GM23338 (cell line): ENCODE data around the gene ACSL4. TPM values are rescaled to one million over a fixed set of nuclear protein-coding genes. Genes with fewer than 3 reads are reported as not detected.

Experiments
- ATAC-seq: fragments of 200-7000 bp; cut with Tn5 transposase; 3 replicates; pipeline ENCODE4 v1.9.1; 2020
- DNase-seq: peaks from one replicate; pipeline ENCODE4 v3.0.0-alpha.2; 2015; ENCODE audit warnings: low spot score
- H2AFZ ChIP-seq: fragments of 200-600 bp; sonication (generic); 2 replicates; pipeline ENCODE4 v1.8.0; 2016; ENCODE audit warnings: antibody characterized with exemption, mild to moderate bottlenecking, moderate library complexity
- H3F3A ChIP-seq: fragments of 200-600 bp; sonication (generic); replicated peaks from 2 replicates; pipeline ENCODE4 v1.8.0; 2017; ENCODE audit warnings: antibody characterized with exemption, mixed run types, low read depth
- H3K27ac ChIP-seq: fragments of 200-600 bp; sonication (generic); 2 replicates; pipeline ENCODE4 v1.6.1; 2016; ENCODE audit warnings: low read depth
- H3K27me3 ChIP-seq: fragments of 200-600 bp; sonication (generic); 2 replicates; pipeline ENCODE4 v1.8.0; 2016; ENCODE audit warnings: mild to moderate bottlenecking, mixed run types, moderate library complexity; ENCODE audit not compliant: insufficient read depth
- H3K36me3 ChIP-seq: fragments of 200-600 bp; sonication (generic); 2 replicates; pipeline ENCODE4 v1.8.0; 2016; ENCODE audit warnings: mild to moderate bottlenecking; ENCODE audit not compliant: insufficient read depth
- H3K4me1 ChIP-seq: fragments of 200-600 bp; sonication (generic); 2 replicates; pipeline ENCODE4 v1.8.0; 2016; ENCODE audit warnings: mild to moderate bottlenecking, moderate library complexity; ENCODE audit not compliant: insufficient read depth
- H3K4me2 ChIP-seq: fragments of 200-600 bp; sonication (generic); 2 replicates; pipeline ENCODE4 v1.7.1; 2017; ENCODE audit warnings: mixed run types
- H3K4me3 ChIP-seq: fragments of 200-600 bp; sonication (generic); 2 replicates; pipeline ENCODE4 v1.6.1; 2016; ENCODE audit warnings: mixed run types
- H3K79me2 ChIP-seq: fragments of 200-600 bp; sonication (generic); replicated peaks from 2 replicates; pipeline ENCODE4 v1.8.0; 2017; ENCODE audit warnings: mild to moderate bottlenecking; ENCODE audit not compliant: insufficient read depth
- H3K9me2 ChIP-seq: fragments of 200-600 bp; sonication (generic); 2 replicates; pipeline ENCODE4 v1.8.0; 2017; ENCODE audit not compliant: insufficient read depth
- H4K20me1 ChIP-seq: fragments of 200-600 bp; sonication (generic); replicated peaks from 2 replicates; pipeline ENCODE4 v1.8.0; 2017; ENCODE audit warnings: mild to moderate bottlenecking; ENCODE audit not compliant: insufficient read depth
- H3K27ac Mint-ChIP-seq: 2 replicates; pipeline ENCODE4 v1.8.0; 2020; ENCODE audit warnings: inconsistent platforms, mild to moderate bottlenecking, moderate library complexity, mixed read lengths
- H3K27me3 Mint-ChIP-seq: 3 replicates; pipeline ENCODE4 v1.8.0; 2022; ENCODE audit warnings: low read depth, mild to moderate bottlenecking, moderate library complexity, mixed read lengths, inconsistent platforms; ENCODE audit not compliant: insufficient read depth, poor library complexity
- H3K36me3 Mint-ChIP-seq: 3 replicates; pipeline ENCODE4 v1.8.0; 2021; ENCODE audit warnings: low read depth, mild to moderate bottlenecking, inconsistent platforms, moderate library complexity, mixed read lengths
- H3K4me1 Mint-ChIP-seq: 3 replicates; pipeline ENCODE4 v1.8.0; 2020; ENCODE audit warnings: mild to moderate bottlenecking, inconsistent platforms, mixed read lengths
- H3K4me3 Mint-ChIP-seq: 3 replicates; pipeline ENCODE4 v1.8.0; 2021; ENCODE audit warnings: moderate library complexity, mild to moderate bottlenecking, inconsistent platforms, mixed read lengths
- H3K9me3 Mint-ChIP-seq: 3 replicates; pipeline ENCODE4 v1.8.0; 2020; ENCODE audit warnings: moderate library complexity, mild to moderate bottlenecking, inconsistent platforms, mixed read lengths
- CREB1 ChIP-seq: fragments of 250-450 bp; sonication (Bioruptor Pico); IDR thresholded peaks from 2 replicates; pipeline ENCODE4 v1.5.0; 2020; ENCODE audit warnings: low read depth, mild to moderate bottlenecking, moderate library complexity
- NANOG ChIP-seq: IDR thresholded peaks from 2 replicates; pipeline ENCODE4 v1.6.1; 2016; ENCODE audit warnings: antibody characterized with exemption, borderline replicate concordance
- POLR2AphosphoS5 ChIP-seq: IDR thresholded peaks from 2 replicates; pipeline ENCODE4 v1.6.1; 2016; ENCODE audit warnings: antibody characterized with exemption, low read depth
- STAT1 ChIP-seq: IDR thresholded peaks from one replicate; pipeline ENCODE4 v1.6.1; 2016; ENCODE audit warnings: antibody characterized with exemption; ENCODE audit not compliant: unreplicated experiment
- ZNF462 ChIP-seq: fragments of 250-450 bp; sonication (Bioruptor Pico); IDR thresholded peaks from 2 replicates; pipeline ENCODE4 v1.5.0; 2020; ENCODE audit warnings: mild to moderate bottlenecking, moderate library complexity
- long read RNA-seq: library from polyadenylated mRNA; unstranded; transcript quantifications from one replicate; pipeline ENCODE4 v2.0.0, GENCODE V29; 2020; ENCODE audit not compliant: unreplicated experiment
- polyA plus RNA-seq: library from polyadenylated mRNA; unstranded; fragments of >200 nt; fragmentation: Nextera tagmentation; extraction: Ambion mirVana; gene quantifications from 2 replicates; pipeline ENCODE4 v1.2.1, GENCODE V29; 2016
- total RNA-seq: library from RNA; depleted of rRNA; stranded (reverse); fragments of >200 nt; shearing (Covaris generic); gene quantifications from 2 replicates; pipeline ENCODE4 v1.2.3, GENCODE V29; 2014; rRNA removed

ACSL4 gene
- total RNA-seq, result 70.1 and 76.3 TPM in 2 replicates
- 17.8 and 19.2 TPM in 2 replicates for polyA plus RNA-seq
- long read RNA-seq, partial matches to known transcripts, result 10 of 15 reads
- long read RNA-seq, other reads (novel, unspliced or antisense), result 5 of 15 reads

GRCh38 chrX:109732807-109733612 is at the start of gene ACSL4:
Gene ACSL4 (minus strand): TSS chrX:109733257. CDS start chrX:109683363, 49,894 bp downstream.
- peaks cover 43% of the 10 kb centered on the region for H3K79me2 ChIP-seq
- DNase-seq (peak; percentile 81), ATAC-seq (peak; percentile 93)
- H3K9me2 ChIP-seq, result no peaks in the 10 kb centered on the region
- no peaks in the 10 kb centered on the region for H4K20me1 ChIP-seq
- no peaks in the 10 kb centered on the region for H3K36me3 ChIP-seq
- Mint-ChIP-seq H3K4me1 (peaks cover 6% of the 10 kb centered on the region), H3K9me3 (no peaks in the 10 kb centered on the region), H3K27me3 (peaks cover 3% of the 10 kb centered on the region), H3K4me3 (peak within 1 kb of the TSS; percentile 98), H3K27ac (peak within 1 kb of the TSS; percentile 90), H3K36me3 (peaks cover 5% of the 10 kb centered on the region; the same call in 2 of the 3 replicates)
- H3K27me3 ChIP-seq, result 0 out of 2 replicates have a peak, but pooled peaks cover 7% of the 10 kb centered on the region
- H3K4me3 ChIP-seq, result peak within 1 kb of the TSS; percentile 75
- TF ChIP-seq NANOG (no peak), ZNF462 (CRISPR knock-in tag) (no peak), POLR2AphosphoS5 (peak; percentile 48; the same call in 1 of the 2 replicates), STAT1 (no peak), CREB1 (CRISPR knock-in tag) (peak; percentile 42; the same call in 1 of the 2 replicates)
- H3K4me1 ChIP-seq, result peaks cover 9% of the 10 kb centered on the region
- H2AFZ ChIP-seq, result peak within 1 kb of the TSS; percentile 74; the same call in 1 of the 2 replicates
- H3F3A ChIP-seq, result no peaks in the 10 kb centered on the region
- peak within 1 kb of the TSS; percentile 39; the same call in 1 of the 2 replicates for H3K27ac ChIP-seq
- H3K4me2 ChIP-seq, result peak within 1 kb of the TSS; percentile 88
